ENCODE results near the gene GLS.
"Not testable (repeated sequence)": the region's sequence is repeated elsewhere in the genome, so short reads cannot be mapped to it uniquely, and the experiment has no call there.

GLS gene

GRCh38 chr2:190880378-190881083 lies at the start of gene GLS:
Gene GLS, plus strand, starts transcription at chr2:190880821. Its CDS starts 264 bp downstream, at chr2:190881085.
- DNase-seq, result peak; percentile 98

- DNase-seq, result no peak
Measured at GRCh38 chr2:190831941-190832340, 48.7 kb upstream of the GLS start.

GRCh38 chr2:190834890-190835208 lies 45.8 kb upstream of the GLS start:
- no peak for DNase-seq

- no peak for DNase-seq
Measured at GRCh38 chr2:190835303-190835930, 45.2 kb upstream of the GLS start.

- DNase-seq, result no peak
Measured at GRCh38 chr2:190836767-190837166, 43.9 kb upstream of the GLS start.

GRCh38 chr2:190837420-190837819 lies 43.2 kb upstream of the GLS start:
- no peak for DNase-seq

- DNase-seq, result no peak
Measured at GRCh38 chr2:190837952-190838361, 42.7 kb upstream of the GLS start.

GRCh38 chr2:190838492-190838910 lies 42.1 kb upstream of the GLS start:
- DNase-seq, result peak; percentile 45

- DNase-seq, result no peak
Measured at GRCh38 chr2:190840569-190841172, 40.0 kb upstream of the GLS start.

GRCh38 chr2:190841707-190842505 lies 38.7 kb upstream of the GLS start:
- DNase-seq, result no peak

- no peak for DNase-seq
Measured at GRCh38 chr2:190842606-190843104, 38.0 kb upstream of the GLS start.

- DNase-seq, result peak; percentile 92
Measured at GRCh38 chr2:190843890-190844699, 36.5 kb upstream of the GLS start.

GRCh38 chr2:190844700-190845401 lies 35.8 kb upstream of the GLS start:
- DNase-seq, result no peak

GRCh38 chr2:190846746-190847145 lies 33.9 kb upstream of the GLS start:
- DNase-seq, result no peak

GRCh38 chr2:190847504-190848081 lies 33.0 kb upstream of the GLS start:
- DNase-seq, result no peak

- DNase-seq, result no peak
Measured at GRCh38 chr2:190849774-190850173, 30.8 kb upstream of the GLS start.

GRCh38 chr2:190853022-190853421 lies 27.6 kb upstream of the GLS start:
- DNase-seq, result not testable (repeated sequence)

GRCh38 chr2:190853531-190854383 lies 26.9 kb upstream of the GLS start:
- no peak for DNase-seq

GRCh38 chr2:190854726-190855125 lies 25.9 kb upstream of the GLS start:
- no peak for DNase-seq

GRCh38 chr2:190855245-190855644 lies 25.4 kb upstream of the GLS start:
- DNase-seq, result no peak

Measured in activated CD4-positive, alpha-beta T cell treated with anti-CD3 and anti-CD28 coated beads, Interleukin-2, Interleukin-6, amounts not matched to agents 100 ng/mL and 50 ng/mL, durations not matched to agents 16 hours and 8 hours (primary cell).